Inferior parietal cortex (tissue), 1 donor: ENCODE results near the gene BAIAP2L1.

Experiments used
- DNase-seq: peaks from one replicate; pipeline ENCODE4 v3.0.0-alpha.2; 2016; ENCODE audit errors: extremely low spot score

The BAIAP2L1 gene

DNA sequence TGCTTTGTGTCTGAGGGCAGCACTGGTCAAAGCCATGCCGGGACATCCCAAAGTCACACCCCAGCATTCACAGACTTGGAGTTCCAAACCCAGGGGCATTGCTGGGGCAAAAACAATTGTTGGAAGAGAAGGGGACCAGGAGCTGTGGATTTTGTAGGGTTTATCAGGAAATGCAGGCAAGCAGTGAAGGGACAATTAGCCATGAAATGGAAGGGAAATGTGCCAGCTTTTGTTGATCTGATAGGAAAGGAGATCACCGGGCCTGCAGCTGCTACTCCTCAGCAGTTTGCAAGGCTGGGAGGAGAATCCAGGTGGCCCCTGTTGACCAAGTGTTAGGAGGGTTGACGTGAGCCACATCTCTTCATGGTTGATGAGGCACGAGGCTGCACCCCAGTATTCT is 122.0 kb downstream of the BAIAP2L1 start:
- no peak for DNase-seq

DNA sequence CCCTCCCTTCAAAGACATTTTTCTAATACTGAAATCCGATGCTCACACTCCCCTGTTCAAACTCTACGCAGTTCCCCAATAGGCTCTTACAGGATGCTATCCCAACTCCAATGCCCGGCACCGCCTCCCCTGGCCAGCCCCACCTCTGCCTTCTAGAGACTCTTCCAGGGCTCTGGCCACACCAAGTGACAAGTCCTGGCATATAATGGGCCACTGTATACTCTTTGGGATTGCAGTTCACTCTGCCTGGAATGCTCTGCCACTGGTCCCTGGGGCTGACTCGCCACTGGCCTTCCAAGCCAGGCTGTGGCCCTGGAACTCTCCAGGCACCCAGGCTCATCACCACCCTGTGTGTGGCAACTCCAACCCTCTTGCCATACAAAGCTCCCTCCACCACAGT is 122.5 kb downstream of the BAIAP2L1 start:
- DNase-seq = no peak

DNA sequence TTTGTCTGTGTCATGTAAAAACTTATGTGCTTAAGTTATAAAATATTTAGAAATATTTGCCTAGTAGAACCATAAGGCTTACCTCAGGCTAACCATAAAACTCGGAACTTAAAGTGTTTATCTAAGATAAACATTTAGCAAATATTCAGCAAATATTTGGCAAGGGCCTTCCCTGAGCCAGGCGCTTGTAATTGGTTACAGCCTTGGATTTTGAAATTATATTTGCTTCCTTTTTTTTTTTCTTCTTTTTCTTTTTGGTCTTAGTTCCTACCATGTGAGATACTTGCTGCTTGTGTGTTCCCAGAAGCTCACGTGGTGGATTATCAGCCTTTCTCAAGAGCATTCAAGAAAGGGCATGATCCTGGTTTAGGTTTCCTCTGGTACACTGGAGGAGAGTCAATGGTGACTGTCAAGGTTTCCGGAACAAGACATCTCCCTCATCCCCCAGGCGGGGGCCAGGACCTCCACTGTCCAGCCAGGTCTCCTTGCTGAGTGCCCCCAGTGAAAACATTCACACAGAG is 124.6 kb downstream of the BAIAP2L1 start:
- no peak for DNase-seq

DNA sequence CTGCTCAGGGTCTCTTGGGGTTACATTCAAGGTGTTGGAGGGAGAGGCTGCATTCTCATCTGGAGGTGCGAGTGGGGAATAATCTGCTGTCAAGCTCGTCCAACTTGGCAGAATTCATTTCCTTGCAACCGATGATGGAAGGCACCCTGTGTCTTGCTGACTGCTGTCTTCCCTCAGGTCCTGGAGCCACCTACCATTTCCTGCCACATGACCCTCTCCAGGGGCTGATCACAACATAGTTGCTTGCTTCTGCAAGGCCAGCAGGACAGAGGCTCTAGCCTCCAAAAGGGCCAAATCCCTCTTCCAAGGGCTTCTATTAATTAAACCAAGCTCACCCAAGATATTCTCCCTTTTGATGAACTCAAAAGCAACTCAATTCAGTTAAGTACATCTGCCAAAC is 133.6 kb downstream of the BAIAP2L1 start:
- no peak for DNase-seq

DNA sequence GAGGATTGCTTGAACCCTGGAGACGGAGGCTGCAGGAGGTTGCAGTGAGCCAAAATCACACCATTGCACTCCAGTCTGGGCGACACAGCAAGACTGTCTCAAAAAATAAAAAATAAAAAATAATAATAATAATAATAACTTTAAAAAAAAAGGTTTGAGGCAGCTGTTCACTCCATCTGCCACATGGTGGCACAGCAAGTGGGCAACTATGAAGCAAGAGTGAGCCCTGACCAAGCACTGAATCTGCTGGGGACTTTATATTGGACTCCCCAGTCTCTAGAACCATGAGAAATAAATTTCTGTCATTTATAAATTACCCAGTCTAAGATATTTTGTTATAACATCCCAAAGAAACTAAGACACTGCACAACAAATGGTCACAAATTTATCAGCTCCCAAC is 134.1 kb downstream of the BAIAP2L1 start:
- no peak for DNase-seq

DNA sequence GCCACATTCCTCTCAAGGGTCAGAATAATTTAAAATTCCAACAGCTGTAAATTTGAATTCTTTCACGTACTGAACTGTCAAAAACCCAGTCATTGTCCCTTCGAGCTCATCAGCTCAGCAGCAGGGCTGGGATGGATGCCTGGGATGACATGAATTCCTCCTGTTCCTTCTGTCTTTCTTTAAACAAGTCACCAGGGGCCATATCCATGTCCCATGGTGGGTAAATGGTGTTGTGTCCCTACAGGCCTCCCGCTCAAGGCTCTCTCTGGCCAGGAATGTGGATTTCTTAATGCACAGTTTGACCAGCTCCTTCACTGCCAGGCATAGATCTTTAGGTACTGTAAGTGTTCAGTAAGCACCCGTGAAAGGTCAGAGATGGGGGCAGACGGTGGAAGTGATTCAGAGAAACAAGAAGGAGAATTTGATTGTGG is 135.0 kb downstream of the BAIAP2L1 start:
- DNase-seq = no peak

DNA sequence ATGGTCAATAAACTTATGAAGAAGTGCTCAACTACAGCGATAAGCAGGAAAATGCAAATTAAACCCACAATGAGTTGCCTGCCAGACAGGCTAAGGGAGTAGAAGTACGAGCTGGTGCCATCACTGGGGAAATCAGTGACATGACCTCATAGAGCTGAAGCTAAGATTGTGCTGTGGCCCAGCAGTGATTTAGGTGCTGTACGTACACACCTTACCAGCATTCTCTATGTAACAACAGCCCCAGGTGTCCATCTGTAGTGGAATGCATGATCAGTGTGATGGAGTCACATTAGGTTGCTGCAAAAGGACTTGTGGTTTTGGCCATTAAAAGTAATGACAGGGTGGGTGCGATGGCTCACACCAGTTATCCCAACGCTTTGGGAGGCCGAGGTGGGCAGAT is 143.2 kb downstream of the BAIAP2L1 start:
- DNase-seq = no peak

DNA sequence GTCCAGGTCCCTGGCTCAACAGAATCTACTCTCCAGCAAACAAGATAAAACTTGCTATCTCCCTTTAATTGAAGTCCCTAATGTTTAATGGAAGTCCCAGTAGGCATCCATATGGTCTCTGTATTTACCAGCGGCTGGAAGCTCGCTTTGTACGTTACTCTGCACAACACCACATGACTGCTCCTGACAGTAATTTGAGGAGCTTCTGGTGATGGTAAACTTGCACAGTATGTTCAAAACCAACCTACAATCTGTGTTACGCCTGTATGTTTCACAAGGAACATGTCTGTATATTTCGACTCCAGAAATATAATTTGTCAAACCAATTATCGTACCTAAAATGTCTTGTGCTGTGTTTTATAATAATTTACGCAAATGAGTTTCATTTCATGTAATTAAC is 144.5 kb downstream of the BAIAP2L1 start:
- no peak for DNase-seq

DNA sequence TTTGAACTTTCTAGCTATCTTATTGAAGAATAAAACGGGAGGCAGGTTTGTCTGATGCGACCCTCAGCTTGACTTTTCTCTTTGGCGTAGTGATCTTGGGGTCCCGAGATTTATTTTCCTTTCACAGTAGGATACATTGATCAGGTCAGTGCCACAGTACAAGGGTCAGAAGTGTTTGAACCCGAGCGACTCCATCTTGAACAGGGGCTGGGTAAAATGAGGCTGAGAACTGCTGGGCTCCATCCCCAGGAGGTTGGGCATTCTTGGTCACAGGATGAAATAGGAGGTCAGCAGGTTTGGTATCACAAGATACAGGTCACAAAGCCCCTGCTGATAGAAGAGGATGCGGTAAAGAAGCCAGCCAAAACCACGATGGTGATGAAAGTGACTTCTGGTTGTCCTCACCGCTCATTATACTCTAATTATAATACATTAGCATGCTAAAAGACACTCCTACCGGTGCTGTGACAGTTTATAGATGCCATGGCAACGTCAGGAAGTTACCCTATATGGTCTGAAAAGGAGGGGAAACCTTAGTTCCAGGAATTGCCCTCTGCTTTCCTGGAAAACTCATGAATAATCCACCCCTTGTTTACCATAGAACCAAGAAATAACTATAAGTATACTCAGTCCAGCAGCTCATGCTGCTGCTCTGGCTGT is 145.8 kb downstream of the BAIAP2L1 start:
- no peak for DNase-seq

DNA sequence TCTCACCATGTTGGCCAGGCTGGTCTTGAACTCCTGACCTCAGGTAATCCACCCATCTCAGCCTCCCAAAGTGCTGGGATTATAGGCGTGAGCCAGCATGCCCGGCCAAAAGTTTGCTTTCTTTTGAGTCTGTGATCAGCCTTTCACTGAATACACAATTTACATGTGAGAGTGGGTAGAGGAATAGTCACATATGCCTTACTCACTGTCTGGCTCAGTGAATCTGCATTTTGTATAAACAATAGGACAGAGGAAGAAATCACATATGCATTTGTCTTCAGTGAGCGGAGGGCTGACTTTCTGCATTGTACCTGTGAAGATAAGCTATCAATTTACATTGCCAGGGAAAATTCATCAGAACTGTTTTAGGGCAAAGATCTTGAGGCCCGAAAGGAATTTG is 146.4 kb downstream of the BAIAP2L1 start:
- no peak for DNase-seq

DNA sequence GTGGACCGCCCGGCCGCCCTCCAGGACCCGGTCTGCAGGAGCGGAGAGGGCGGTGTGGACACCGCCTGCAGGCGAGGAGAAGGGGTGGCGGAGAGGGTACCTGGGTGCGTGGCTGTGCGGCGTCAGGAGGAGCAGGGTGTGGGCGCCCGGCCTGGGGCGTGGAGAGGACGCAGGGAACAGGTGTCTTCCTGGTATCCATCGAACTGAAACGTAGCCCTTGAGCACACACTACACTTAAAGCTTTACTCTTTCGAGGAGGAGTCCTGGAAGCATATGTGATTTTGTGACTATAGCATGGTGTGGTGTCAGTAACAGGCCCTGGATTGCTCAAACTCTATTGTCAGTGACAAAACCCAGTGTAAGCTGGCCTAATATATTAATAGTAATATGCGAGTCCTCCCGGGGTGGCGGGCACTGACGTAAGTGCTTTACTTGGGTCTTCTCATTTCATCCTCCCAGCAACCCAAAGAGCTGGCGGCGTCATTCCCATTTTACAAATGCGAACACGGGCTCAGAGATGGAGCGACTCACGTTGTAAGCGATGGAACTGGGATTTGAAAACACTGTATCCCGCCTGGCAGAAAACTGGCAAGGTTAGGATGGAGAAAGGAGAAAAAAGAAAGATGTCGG is 148.3 kb downstream of the BAIAP2L1 start:
- no peak for DNase-seq

DNA sequence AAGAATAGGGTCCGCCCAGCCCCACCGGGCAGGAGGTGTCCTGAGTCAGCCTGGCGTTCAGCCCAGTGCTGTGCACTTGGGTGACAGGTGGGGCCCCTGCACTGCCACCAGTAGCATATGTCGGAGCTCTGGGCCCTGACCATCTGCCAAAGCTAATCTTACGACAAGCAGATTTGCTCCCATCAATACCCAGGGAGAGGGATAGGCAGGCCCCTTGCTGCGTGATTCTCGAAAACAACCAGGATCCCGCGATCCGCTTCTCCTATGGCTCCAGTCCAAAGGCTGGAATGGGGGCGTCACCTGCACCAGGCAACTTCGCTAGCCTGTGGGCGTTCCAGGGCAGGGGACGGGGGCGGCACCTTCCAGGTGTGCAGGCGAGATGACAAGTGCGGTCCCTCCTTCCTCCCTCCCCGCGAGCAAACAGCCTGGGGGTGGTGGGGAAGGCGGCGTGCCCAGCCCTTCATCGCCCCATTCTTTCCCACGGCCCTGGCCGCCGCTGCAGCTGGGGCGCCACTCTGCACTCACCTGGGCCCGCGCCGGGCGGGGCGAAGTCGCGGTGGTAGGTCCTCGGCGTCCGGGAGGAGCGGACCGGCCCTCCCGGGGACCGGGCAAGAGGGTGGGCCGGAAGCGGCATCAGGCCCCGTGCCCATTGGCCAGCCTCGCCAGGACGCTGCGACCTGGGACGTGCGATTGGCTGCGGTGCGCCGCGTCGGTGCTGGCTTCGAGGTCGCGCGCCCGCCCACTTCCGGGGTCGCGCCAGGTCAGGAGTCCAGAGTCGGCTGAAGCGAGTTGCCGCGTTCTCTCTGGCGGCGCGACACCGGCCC is 149.1 kb downstream of the BAIAP2L1 start, which contains the start of gene TECPR1:
TSS of gene TECPR1 (minus strand) at position 632 of the 824 bp plus-strand sequence. CDS start 6,086 bp downstream, outside the sequence.
- peak; percentile 92 for DNase-seq

DNA sequence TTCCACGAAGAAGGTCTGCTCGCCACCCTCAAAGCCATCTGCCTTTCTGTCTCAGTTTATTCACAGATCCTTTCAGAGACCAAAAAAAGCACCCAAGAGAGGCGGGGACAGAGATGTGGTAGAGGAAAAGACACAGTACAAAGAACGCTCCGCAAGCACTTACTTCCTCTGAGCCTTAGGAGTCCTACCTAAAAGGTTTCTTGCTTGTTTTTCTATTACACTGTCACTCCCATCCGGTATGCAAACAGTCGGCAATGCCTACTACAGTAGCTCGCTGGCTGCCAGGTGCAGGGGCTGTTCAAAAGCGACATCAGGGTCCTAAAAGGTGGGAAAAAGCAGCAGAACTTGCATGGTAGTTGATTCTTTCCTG is 149.7 kb downstream of the BAIAP2L1 start:
- no peak for DNase-seq

DNA sequence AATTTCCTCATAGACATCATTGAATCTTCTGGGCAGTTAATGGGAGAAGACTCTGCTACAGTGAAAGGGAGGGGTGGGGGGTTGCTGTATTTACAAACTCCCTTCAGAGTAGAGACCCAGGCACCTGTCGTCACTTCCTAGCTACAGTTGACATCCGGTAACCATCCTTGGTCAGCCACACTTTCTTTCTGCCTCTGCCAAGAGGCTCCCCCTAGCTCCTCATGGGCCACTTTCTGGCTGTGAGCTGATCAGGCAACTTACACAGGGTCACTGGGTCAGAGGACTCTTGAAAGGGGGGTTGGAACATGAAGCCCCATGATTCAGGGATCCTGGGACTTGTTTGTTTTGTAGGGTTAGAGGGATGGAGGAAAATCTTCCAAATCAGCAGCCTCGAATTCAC is 150.1 kb downstream of the BAIAP2L1 start:
- DNase-seq = no peak

DNA sequence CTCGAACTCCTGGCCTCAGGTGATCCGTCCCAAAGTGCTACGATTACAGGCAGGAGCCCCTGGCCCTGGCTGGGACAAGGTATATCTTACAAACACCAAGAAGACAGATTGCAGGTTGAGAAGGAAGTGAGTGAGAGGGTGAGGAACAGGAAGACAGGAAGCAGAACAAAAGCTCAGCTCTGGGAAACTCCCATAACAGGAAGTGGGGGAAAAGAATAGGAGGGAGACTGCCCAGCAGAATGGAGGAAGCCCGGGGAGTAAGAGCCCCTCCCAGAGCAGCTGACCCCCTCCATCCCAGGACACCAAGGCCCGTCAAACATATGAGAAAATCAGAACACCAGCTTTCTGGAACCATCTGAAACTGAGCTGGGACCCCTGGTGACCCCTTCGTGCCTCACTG is 151.8 kb downstream of the BAIAP2L1 start:
- DNase-seq = no peak

DNA sequence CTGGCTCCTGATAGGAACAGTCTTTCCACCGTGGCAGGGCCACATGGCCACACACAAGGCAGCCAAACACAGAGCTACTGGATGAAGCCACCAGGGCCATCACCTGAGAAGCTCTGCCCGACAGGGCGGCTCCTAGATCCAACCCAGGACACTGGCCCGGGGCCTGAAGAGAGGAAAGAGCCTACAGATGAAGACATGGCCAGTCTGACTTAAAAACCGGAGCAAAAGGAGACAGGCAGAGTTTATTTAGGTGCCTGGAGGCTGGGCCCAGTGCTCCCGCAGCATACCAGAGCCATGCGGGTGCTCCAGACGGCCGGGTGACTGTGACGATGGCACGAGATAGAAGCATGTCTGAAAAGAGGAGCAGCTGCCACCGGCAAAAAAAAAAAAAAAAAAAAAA is 152.7 kb downstream of the BAIAP2L1 start:
- DNase-seq = no peak

DNA sequence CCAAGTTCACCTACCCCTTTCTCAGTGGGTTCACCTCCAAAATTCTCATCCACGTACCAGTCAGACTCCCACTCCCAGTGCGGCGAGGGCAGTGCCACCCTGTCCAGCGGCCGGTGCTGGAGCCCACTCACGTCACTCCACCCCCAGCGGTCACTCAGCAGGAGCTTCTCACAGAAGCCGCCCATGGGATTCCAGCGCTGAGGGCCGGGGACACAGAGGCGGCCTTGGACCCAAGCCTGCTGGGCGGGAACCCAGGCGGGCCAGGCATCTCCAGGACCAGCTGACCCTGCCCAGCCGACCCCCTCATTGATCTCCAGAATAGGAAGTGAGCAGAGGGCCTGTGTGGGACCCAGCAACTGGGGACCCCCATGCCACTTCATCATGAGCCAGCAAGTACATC is 156.0 kb downstream of the BAIAP2L1 start:
- no peak for DNase-seq

DNA sequence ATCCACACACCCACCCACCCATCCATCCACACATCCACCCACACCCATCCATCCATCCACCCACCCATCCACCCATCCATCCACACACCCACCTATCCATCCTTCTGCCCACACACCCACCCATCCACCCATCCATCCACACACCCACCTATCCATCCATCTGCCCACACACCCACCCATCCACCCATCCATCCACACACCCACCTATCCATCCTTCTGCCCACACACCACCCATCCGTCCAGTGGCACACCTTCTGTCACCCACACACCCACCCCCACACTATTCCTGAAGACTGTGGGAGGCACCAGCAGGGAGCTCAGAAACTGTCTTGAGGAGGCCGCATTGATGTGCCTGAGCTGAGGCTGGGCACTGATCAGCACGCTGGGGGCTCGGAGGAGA is 158.0 kb downstream of the BAIAP2L1 start:
- no peak for DNase-seq

DNA sequence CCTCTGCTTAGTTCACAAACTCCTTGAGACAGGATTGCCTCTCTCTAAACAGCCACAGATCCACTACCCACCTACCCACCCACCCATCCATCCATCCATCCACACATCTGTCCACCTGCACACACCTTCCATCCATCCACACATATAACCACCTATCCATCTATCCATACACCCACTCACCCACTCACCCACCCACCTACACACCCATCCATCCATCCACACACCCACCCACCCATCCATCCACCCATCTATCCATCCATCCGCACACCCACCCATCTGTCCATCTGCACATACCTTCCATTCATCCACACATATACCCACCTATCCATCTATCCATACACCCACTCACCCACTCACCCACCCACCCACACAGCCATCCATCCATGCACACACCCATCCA is 158.5 kb downstream of the BAIAP2L1 start:
- DNase-seq = no peak

DNA sequence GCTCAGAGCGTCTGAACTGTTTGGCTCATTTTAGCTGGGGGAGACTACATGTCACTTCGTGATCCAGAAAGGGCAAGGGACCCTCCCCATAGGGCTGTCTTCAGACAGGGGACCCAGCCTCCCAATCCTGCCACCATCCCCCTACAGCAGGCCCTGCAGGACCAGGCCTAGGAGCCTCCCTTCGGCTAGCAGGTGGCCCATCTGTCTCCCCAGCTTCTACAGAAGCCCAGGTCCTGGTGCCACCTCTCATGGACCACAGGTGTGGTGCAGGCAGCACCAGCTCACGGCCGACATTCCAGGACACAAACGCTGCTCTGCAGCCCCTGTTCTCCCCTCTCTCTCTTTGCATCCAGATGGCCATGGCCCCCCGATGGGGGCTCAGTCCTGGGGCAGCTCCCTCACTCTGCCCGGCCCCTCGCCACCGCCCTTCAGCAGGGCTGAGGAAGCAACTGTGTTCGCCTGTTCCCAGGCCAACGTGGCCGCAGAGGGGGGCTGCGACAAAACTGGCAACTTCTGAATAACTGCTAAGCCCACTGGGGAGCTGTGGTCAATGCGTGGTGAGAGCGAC is 159.1 kb downstream of the BAIAP2L1 start:
- DNase-seq = no peak
